PC-9 (cell line): ENCODE results near the gene SLC22A13.

ENCODE experiments used
- EZH2 ChIP-seq: fragments of 200-600 bp; sonication (generic); IDR thresholded peaks from 2 replicates; pipeline ENCODE4 v1.8.0; 2017; ENCODE audit warnings: antibody characterized with exemption, low read depth
- TF ChIP-seq, protein P1 (sequence below): fragments of 200-600 bp; sonication (generic); conservative IDR thresholded peaks from 2 replicates; pipeline ENCODE4 v1.6.1; 2017; ENCODE audit warnings: mixed run types, antibody characterized with exemption, mild to moderate bottlenecking, moderate library complexity

DNA sequence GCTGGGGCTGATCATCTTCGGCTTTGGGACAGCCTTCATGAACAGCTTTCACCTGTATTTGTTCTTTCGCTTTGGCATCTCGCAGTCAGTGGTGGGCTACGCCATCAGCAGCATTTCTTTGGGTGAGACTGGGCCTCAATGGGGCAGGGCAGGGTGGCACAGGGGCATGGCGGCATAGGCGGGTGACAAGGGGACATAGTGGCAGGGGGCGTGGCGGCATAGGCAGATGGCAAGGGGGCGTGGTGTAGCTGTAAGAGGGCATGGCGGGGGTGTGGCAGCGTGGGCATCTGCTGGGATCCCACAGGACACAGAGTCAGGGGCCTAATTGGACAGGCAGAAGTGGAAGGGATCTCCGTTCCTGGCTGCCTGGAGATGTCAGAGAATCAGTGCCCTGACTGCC is 42.0 kb downstream of the SLC22A13 start:
- TF ChIP-seq EZH2, result no peak
- TF ChIP-seq, protein P1, sequence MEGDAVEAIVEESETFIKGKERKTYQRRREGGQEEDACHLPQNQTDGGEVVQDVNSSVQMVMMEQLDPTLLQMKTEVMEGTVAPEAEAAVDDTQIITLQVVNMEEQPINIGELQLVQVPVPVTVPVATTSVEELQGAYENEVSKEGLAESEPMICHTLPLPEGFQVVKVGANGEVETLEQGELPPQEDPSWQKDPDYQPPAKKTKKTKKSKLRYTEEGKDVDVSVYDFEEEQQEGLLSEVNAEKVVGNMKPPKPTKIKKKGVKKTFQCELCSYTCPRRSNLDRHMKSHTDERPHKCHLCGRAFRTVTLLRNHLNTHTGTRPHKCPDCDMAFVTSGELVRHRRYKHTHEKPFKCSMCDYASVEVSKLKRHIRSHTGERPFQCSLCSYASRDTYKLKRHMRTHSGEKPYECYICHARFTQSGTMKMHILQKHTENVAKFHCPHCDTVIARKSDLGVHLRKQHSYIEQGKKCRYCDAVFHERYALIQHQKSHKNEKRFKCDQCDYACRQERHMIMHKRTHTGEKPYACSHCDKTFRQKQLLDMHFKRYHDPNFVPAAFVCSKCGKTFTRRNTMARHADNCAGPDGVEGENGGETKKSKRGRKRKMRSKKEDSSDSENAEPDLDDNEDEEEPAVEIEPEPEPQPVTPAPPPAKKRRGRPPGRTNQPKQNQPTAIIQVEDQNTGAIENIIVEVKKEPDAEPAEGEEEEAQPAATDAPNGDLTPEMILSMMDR, result no peak
